ENCODE data around the gene ZNF366. TPM values are rescaled to one million over a fixed set of nuclear protein-coding genes. Genes with fewer than 3 reads are reported as not detected.

The ZNF366 gene
- total RNA-seq, 1 experiment from 2014 or later = 0.17 TPM

DNA sequence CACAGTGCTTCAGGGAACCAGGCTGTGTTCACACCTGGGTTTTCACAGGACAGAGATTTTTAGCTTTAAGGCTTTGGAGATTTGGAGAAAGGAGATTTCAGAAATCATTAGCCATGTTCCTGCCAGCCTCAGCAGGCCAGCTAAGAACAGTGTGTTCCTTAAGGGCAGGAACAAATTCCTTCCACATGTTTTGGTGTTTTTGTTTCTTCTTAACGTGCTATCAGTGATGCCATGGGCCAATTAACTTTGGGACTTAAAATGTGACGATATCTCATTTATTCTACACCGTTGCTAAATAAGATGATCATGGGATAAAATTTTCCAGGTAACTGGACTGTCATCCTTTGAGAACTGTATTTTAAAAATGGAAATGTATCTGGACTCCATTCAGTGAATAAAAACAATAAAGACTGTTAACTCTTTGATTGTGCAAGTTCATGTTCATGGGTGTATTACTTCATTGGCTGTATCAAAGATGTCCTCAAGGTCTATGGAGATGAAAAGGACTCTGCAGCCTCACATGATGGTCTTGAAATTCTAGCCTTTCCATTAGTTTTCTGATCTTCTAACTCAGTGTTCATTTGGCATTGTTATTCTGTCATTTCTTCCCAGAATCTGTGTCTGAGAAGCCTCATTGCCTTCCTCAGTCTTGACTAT is 72.3 kb downstream of the ZNF366 start:
- no peak overlapping the region for H2AFZ ChIP-seq
- intact Hi-C loops (cut with micrococcal nuclease; ENCODE audit: unreplicated experiment) = no loop called here
- H3K27ac ChIP-seq = no peak overlapping the region
- no peaks in the 10 kb centered on the region for H3K27me3 ChIP-seq (ENCODE audit: insufficient read depth, low read depth)
- H3K79me2 ChIP-seq (ENCODE audit: low read depth) = no peaks in the 10 kb centered on the region
- no peaks in the 10 kb centered on the region for H3F3A ChIP-seq (ENCODE audit: insufficient read depth, low read depth)
- peaks cover 6% of the 10 kb centered on the region for H3K4me1 ChIP-seq (replicated peaks; ENCODE audit: insufficient read depth)
- H3K4me3 ChIP-seq = no peak overlapping the region
- H3K36me3 ChIP-seq (ENCODE audit: low read depth) = no peaks in the 10 kb centered on the region
- H3K9me2 ChIP-seq (ENCODE audit: insufficient read depth) = no peaks in the 10 kb centered on the region; the same call in 1 of the 2 replicates
- CTCF ChIA-PET = no interaction called here
- no peak overlapping the region for H3K4me2 ChIP-seq
- no peaks in the 10 kb centered on the region; the same call in 1 of the 2 replicates for H3K9me3 ChIP-seq (ENCODE audit: insufficient read depth, low read depth)
- POLR2A ChIA-PET (ENCODE audit: unreplicated experiment) = no interaction called here
- TF ChIP-seq CTCF (conservative IDR thresholded peaks at IDR 0.05) (no peak), EZH2 (IDR thresholded peaks at IDR 0.05; ENCODE audit: low read depth) (no peak)
- no peaks in the 10 kb centered on the region for H4K20me1 ChIP-seq (ENCODE audit: insufficient read depth)
- no peak for DNase-seq
- no TSS peak for BruUV-seq (replicated peaks)

DNA sequence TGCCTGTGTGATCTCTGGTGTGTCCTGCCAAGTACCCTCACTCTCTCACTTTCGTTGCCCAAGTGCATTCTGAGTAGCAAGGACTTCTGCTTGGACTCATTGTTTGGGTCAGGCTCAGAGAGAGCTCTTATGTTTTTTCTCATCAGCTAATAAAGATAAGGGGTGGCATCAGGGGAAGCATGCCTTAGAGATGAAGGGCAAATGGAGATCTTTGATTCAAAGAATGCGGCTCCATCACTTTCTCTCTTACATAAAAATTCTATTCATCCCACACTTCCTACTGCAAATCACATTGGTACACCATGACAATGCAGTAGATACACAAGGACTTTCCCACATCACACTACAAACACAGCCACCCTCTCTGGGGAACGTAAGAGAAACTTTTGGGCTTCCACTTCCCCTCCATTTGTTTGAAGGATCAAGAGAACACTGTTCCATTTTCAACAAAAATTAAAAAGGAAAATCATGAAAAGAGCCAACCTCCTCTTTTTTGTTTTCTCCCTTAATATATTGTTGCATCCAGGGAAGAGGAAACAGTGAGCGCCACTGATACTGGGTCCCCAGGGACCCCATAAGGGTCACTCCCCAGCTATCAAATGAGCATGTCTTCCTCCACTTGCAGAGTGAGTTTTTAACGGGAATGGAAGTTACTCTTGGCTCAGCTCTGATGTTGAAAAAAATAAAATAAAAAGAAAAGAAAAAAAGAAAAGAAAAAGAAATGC is 73.0 kb downstream of the ZNF366 start:
- Histone ChIP-seq H3K4me1 (replicated peaks; ENCODE audit: insufficient read depth) (peaks cover 6% of the 10 kb centered on the region), H3K4me3 (no peak overlapping the region), H3K79me2 (ENCODE audit: low read depth) (no peaks in the 10 kb centered on the region), H3K4me2 (no peak overlapping the region), H4K20me1 (ENCODE audit: insufficient read depth) (no peaks in the 10 kb centered on the region), H3K36me3 (ENCODE audit: low read depth) (no peaks in the 10 kb centered on the region), H3F3A (ENCODE audit: insufficient read depth, low read depth) (no peaks in the 10 kb centered on the region), H3K9me3 (ENCODE audit: insufficient read depth, low read depth) (no peaks in the 10 kb centered on the region; the same call in 1 of the 2 replicates), H3K27me3 (ENCODE audit: insufficient read depth, low read depth) (no peaks in the 10 kb centered on the region), H3K9me2 (ENCODE audit: insufficient read depth) (no peaks in the 10 kb centered on the region; the same call in 1 of the 2 replicates), H2AFZ (no peak overlapping the region), H3K27ac (no peak overlapping the region)
- ChIA-PET POLR2A (ENCODE audit: unreplicated experiment) (no interaction called here), CTCF (no interaction called here)
- intact Hi-C loops (cut with micrococcal nuclease; ENCODE audit: unreplicated experiment) = no loop called here
- TF ChIP-seq EZH2 (IDR thresholded peaks at IDR 0.05; ENCODE audit: low read depth) = no peak
- no peak for TF ChIP-seq CTCF (conservative IDR thresholded peaks at IDR 0.05)
- DNase-seq = no peak
- no TSS peak for BruUV-seq (replicated peaks)

DNA sequence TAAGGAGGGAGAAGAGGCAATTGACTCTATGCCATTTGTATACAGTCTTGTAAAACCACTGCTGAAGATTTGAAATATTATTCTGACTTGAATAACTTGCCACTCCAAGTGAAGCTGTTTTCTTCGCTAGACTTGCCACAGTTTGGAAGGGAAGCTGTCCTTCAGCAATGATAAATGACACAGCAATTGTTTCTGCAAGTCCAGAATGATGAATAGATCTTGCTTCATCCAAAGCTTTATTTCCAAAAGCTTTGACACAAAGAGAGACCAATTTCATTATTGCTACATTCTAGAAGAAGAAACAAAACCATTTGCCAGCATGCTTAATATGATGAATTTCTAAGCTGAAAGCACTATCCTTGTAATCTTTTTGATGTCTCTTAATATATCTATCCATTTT is 73.7 kb downstream of the ZNF366 start:
- no peak overlapping the region for H3K4me2 ChIP-seq
- H3K36me3 ChIP-seq (ENCODE audit: low read depth) = no peaks in the 10 kb centered on the region
- no peaks in the 10 kb centered on the region for H3K79me2 ChIP-seq (ENCODE audit: low read depth)
- H3K9me3 ChIP-seq (ENCODE audit: insufficient read depth, low read depth) = no peaks in the 10 kb centered on the region; the same call in 1 of the 2 replicates
- no peak for DNase-seq
- H3K27ac ChIP-seq = no peak overlapping the region
- BruUV-seq (replicated peaks) = no TSS peak
- H3K4me1 ChIP-seq (replicated peaks; ENCODE audit: insufficient read depth) = peaks cover 4% of the 10 kb centered on the region
- no peak for TF ChIP-seq EZH2 (IDR thresholded peaks at IDR 0.05; ENCODE audit: low read depth)
- no peaks in the 10 kb centered on the region for H3F3A ChIP-seq (ENCODE audit: insufficient read depth, low read depth)
- ChIA-PET POLR2A (ENCODE audit: unreplicated experiment) (no interaction called here), CTCF (no interaction called here)
- no peaks in the 10 kb centered on the region; the same call in 1 of the 2 replicates for H3K9me2 ChIP-seq (ENCODE audit: insufficient read depth)
- intact Hi-C loops (cut with micrococcal nuclease; ENCODE audit: unreplicated experiment) = no loop called here
- no peak overlapping the region for H2AFZ ChIP-seq
- H4K20me1 ChIP-seq (ENCODE audit: insufficient read depth) = no peaks in the 10 kb centered on the region
- no peaks in the 10 kb centered on the region for H3K27me3 ChIP-seq (ENCODE audit: insufficient read depth, low read depth)
- no peak overlapping the region for H3K4me3 ChIP-seq
